HG02623 (cell line): ENCODE results near the gene NELL2.
"Not testable (repeated sequence)": the region's sequence is repeated elsewhere in the genome, so short reads cannot be mapped to it uniquely, and the experiment has no call there.

ENCODE experiments used
- ATAC-seq: cut with Tn5 transposase; IDR thresholded peaks from one replicate; pipeline ENCODE4 v1.9.1; 2021; ENCODE audit warnings: moderate library complexity; ENCODE audit not compliant: unreplicated experiment

Gene NELL2

DNA sequence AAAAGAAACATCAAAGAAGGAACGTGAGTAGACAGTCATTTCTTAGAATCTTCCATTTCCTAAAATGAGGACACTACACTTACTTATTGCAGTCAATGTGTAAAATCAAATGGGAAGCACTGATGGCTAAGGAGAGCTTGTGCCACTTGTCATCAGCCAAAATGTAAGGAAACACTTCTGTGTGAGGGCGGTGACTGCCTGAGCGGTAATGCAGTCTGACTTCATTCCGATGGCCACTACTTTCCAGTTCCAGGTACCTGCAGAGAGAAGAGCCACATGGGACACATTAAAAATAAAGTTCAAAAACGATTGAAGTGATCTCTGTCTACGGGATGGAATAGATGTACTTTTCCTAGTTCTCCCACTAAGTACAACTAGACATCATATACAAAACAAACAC, 96.3 kb downstream of the NELL2 start:
- no peak for ATAC-seq

DNA sequence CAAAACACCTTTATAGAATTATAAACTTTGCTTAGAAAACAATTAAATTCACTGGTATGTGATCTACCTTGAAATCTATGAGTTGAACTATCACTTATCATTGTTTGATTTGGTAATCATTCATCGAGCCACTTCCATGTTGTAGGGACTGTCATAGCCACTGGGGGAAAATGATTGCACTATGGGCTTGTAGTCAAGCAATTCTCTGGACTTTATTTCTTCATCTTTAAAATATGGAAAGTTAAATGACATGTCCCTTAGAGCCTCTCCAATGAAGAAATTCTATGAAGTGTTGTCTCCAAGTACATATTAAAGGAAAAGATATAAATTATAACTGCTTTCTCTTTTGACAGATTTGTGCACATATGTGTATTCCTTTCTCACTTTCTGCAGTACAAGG, 97.3 kb downstream of the NELL2 start:
- no peak for ATAC-seq

DNA sequence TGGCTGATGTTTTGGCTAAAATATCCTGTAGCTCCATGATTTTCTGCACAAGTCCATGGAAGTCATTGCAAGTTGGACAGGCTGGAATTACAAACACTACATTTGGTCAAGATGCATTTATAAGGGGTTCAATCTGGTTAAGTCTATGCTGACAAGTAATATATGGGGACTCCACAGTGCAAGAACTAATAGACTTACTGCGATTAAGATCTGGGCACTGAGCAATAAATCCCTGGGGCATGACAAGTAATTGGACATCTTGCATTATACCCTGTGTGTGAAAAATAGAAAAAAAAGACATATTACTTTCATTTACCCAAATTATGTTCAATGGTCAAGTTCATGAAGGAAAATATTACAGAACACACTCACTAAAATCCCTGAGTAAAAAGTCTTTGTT, 99.1 kb downstream of the NELL2 start:
- ATAC-seq = no peak

DNA sequence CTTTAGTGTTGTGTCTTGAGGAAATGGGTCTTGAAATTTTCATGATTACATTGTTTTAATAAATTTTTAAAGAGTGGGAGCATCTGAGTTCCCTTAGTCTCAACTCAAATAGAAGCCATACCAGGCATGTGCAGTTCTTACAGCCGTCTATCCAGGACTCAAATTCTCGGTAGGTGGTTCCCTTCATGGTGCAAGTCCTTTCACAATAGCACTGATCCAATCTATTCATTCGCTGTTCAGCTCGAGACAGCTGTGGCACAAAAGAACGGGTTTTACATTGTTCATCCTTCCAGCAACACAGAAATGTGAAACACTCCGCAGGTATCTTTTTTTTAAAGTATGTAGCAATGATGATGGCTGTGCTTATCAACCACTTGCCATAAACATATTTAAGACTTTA, 100.2 kb downstream of the NELL2 start:
- ATAC-seq = no peak

DNA sequence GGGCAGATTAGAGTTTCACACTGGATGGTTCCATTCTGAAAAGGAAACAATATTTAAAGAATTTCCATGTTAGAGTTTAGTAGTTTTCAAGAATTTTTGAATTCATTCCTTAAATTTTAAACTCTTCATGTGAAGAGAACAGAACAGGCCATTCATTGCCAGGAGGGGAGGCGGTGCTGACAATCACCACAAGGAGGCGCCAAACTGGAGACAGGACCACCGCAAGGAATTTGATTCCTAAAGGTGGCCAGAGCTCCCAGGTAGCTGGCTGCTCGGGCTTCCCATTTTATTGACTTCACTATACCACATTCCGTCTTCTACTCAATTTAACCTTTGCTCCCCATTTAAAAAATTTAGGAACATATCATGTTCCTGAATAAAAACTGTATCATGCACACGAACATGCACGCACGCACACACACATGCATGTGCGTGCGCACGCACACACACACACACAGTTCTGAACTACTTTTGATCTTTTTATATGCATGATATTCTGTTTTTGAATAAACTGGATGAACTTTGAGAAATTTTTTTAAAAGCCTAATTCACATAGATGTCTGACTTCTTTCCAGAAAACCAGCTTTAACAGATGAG, 101.2 kb downstream of the NELL2 start:
- ATAC-seq = peak; percentile 58

DNA sequence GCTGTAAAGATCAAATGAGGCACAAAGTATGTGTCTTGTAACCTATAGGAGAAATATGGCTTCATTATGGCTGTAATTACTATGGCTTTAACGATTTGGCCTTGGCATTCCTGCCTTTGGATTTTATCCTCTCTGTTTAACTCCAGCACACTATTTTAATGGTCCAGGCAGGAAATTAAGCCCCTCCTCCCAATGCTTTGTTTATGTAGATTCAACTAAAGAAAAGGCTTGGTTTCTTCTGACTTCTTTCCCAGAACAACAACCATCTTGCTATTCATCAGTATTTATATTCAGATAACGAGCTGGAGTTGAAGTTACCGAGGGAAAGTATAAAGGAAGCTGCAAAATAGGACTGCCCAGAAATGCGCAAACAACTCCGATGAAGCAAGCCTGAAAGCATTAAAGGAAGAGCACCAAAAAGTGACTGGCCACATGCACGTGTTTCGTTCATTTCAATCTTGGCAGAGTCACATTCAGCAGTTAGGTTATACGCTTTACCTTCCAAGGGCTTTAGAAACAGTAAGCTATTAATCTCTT, 104.6 kb downstream of the NELL2 start:
- ATAC-seq = no peak

DNA sequence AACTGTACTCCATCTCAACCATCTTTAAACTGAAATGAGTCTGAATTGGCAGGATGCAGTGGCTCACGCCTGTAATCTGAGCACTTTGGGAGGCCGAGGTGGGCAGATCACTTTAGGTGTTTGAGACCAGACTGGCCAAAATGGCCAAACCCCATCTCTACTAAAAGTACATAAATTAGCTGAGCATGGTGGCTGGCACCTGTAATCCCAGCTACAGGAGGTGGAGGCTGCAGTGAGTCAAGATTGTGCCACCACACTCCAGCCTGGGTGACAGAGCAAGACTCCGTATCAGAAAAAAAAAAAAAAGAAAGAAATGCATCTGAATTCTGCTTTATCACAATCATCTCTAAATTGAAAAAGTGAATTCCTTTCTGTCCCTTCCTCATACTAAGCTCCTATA, 110.3 kb downstream of the NELL2 start:
- no peak for ATAC-seq

DNA sequence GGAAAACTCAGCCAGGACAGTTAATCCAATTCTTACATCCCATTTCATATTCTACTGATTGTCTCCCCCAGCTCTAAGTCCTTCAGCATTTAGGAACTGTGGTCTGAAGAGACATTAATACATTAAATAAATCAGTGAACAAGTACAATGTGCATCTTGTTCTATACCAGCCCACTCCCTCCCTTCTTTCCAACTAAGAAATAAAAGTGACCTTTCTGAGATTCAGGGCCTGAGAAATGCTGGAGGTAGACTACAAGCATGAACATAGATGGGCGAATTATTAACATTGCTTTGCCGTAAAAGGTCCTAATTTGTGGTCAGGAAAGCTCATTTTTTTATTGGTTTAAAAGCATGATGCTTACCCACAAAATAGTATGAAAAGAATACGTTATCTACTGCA, 113.1 kb downstream of the NELL2 start:
- no peak for ATAC-seq

DNA sequence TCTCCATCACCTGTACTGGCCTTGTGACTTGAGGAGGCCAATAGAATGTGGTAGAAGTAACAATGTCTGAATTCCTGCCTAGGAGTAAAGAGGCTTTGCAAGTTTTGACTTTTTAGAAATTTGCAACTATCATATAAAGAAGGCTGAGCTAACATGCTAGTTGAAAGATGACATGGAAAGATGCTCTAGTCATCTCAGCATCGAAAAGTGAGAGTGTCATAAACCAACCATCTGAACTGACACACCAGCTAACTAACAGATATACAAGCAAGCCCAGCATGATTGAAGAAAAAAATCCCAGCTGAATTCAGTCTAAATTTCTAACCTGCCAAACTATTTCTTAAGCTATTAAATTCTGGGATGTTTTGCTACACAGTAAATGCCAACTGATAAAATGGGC, 116.8 kb downstream of the NELL2 start:
- ATAC-seq = no peak

DNA sequence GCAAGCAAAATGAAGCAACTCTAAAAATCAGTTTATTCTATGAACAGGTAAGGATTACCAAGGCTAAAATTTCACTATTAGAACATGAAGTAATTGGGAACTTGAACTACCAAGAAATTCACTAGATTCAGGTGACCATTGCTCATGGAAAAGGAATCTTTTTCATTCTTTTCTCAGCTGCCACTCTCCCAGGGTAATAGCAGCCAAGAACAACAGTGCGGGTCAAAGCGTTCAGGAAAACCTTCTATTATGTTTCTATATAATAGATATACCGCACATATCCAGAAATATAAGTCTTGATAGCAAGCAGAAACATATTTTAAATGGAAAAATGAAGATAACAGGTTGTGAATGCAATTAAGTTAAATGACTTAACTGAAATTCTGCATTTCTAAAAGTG, 125.6 kb downstream of the NELL2 start:
- ATAC-seq = no peak

DNA sequence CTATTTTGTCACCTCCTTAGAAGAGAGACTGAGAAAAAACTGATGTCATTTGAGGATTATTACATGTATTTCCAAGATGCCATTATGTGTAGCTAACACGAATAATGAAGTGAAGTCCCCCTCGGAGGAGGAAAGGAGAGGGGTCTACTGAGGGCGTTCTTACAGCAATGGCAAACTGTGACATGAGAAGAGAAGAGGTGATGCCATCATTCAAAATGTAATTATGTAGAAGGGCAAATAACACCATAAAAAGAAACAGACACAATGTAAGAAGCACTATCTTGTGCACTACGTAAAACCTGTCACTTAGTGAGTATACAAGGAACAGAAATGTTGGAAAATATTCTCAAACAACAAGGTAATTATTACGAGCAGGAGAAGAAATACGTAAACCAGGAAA, 126.5 kb downstream of the NELL2 start:
- ATAC-seq = no peak

DNA sequence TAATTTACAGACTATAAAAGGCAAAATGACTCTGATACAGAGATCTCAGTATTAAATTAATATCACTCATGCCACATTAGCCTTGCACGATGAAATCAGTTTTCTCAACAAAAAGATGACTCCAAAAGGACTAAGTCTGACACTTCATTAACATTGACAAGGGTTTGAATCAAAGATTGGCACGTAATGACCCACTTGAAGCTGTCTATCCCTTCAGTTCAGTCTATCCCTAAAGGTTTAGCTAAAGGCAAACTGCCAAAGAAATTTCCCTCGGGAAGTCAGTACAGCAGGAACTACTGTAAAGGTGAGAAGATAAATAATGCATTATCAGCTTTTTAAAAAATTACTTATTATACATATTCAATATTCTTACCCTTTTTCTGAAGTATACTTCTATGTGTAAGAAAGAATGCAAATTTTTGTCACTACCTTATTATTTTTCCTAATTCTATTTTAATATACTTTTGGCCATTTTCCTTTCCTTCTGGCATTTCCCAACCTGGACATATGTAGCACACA, 127.1 kb downstream of the NELL2 start:
- no peak for ATAC-seq

DNA sequence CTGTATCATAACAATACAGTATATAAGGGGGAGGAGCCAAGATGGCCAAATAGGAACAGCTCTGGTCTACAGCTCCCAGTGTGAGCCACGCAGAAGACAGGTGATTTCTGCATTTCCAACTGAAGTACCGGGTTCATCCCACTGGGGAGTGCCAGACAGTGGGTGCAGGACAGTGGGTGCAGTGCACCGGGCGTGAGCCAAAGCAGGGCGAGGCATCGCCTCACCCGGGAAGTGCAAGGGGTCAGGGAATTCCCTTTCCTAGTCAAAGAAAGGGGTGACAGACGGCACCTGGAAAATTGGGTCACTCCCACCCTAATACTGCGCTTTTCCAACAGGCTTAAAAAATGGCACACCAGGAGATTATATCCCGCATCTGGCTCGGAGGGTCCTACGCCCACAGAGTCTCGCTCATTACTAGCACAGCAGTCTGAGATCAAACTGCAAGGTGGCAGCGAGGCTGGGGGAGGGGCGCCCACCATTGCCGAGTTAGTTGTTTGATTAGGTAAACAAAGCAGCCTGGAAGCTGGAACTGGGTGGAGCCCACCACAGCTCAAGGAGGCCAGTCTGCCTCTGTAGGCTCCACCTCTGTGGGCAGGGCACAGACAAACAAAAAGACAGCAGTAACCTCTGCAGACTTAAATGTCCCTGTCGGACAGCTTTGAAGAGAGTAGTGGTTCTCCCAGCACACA, 134.7 kb downstream of the NELL2 start:
- ATAC-seq = not testable (repeated sequence)

DNA sequence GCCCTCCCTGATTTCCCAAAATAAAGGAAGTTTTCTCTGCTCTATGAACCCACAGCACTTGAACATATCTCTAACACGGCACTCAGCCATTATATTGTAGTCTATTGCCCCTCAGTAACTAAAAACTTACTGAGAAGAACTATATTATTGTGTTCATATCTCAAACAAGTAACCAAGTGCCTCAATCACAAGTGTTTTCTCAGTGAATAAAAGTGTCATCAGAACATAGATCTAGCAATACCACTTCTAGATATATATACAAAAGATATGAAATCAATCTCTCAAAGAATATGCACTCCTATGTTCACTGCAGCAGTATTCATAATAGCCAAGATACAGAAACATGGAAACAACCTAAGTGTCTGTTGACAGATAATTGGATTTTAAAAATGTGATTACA, 138.1 kb downstream of the NELL2 start:
- no peak for ATAC-seq

DNA sequence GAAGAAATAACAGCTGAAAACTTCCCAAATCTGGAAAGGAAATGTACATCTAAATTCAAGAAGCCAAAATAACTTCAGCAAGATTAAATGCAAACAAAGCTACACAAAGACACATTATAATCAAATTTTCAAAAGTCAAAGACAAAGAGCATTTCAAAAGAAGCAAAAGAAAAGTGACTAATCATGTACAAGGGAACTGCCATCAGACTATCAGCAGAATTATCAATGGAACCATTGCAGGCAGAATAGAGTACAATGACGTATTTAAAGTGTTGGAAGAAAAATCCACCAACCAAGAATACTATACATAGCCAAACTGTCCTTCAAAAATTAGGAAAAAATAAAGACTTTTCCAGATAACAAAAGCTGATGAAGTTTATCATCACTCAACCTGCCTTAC, 147.5 kb downstream of the NELL2 start:
- ATAC-seq = no peak

DNA sequence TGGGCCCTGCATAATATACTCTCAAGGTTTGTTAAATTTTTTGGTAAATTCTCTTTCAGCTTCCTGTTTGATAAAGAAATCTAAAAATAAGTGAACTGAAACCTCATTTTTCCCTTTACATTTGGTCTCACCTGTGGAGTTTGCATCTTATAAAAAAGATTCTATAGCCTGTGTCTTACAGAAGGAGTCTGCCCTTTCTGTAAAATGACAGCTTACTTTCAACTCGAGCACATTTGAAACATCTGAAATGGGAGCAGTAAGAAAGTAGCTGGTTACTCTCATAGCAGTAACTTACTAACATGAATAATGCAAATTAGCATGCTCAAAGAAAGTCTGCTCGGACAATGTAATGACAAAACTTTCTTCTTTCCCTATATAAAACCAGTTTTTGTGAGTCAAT, 155.8 kb downstream of the NELL2 start:
- ATAC-seq = no peak

DNA sequence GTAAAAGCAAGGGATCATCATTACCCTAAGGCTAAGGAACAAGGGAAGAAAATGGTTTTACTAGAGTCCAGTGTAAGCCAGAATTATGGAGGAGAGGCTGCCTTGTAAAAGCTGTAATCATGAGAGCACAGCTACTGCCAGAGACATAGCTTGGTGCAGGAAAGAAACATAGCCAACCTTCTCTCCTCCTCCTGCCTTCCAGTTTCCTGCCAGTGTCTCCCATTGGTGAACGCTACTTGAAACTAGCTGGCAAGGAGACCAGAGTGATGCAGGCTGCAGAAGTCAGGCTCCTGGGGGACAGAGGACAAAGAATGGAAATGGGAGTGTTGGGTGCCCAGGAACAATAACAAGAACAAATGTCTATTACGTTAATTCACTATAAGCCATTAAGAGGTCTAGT, 158.5 kb downstream of the NELL2 start:
- ATAC-seq = no peak

DNA sequence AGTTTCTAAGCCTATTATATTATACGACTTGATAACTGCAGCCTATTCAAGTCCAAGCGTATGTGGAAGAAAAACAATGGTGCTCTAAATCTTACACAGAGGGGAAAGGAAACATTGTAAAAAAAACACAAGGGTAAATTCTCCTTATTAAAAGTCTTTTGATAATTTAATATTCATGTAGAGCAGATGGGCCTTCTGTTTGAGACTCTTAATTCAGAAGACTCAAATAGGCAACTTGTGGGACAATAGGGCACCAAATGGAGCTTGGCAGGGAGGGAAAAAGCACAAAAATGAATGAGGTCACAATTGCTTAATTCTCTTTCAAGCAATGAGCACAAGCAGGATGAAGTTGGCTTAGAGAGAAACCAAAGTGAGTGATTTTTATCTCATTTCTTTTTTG, 159.4 kb downstream of the NELL2 start:
- ATAC-seq = no peak

DNA sequence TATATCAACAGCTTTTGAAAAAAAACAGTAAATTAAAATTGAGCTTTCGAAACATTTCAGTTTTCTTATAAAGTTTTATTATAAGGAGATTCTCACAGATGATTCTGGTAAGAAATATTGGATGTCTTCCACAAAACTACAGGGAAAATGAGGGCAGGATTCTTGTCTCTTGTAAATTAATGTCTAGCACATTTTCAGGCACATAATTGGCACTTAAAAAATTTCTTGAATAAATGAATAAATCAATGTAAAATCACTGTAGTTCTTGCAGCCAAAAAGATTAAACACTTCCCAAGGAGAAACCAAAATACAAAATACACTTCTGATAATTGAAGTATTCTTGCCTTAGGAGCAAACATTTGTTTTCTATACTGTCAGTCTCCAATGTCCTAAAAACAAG, 164.4 kb downstream of the NELL2 start:
- no peak for ATAC-seq

DNA sequence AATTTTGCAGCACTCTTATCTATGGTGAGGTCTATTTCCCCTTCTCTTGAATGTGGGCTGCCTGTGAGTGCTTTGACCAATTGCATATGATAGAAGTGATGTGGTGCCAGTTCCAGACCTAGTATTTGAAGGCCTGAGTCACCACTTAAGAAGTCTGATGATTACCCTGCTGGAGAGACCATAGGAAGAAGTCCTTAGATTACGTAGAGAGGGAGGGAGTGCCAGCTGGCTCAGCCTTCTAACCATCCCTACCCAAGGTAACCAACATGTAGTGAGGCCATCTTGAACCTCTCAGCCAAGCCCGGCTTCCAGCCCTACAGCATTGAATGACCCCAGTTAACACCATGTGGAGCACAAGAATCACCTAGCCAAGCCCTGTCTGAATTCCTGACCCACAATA, 166.9 kb downstream of the NELL2 start:
- ATAC-seq = no peak

DNA sequence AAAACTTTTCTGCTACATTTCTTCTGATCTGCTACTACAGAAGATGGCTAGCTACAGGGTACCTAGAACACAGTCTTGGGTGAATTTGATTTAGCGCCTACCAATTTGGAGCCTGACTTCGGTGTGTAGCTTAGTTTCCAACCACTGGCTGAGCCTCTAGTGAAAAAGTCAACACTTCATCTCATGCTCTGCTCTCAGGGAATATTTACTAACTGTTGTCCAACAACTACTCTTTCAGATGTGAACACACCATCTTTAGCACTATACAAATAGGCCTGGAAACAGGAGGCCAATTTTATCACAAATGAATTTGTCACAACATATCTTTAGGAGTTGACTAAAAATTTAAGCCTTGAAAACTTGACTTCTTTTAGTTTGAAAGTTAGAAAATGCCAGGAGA, 167.9 kb downstream of the NELL2 start:
- ATAC-seq = no peak

DNA sequence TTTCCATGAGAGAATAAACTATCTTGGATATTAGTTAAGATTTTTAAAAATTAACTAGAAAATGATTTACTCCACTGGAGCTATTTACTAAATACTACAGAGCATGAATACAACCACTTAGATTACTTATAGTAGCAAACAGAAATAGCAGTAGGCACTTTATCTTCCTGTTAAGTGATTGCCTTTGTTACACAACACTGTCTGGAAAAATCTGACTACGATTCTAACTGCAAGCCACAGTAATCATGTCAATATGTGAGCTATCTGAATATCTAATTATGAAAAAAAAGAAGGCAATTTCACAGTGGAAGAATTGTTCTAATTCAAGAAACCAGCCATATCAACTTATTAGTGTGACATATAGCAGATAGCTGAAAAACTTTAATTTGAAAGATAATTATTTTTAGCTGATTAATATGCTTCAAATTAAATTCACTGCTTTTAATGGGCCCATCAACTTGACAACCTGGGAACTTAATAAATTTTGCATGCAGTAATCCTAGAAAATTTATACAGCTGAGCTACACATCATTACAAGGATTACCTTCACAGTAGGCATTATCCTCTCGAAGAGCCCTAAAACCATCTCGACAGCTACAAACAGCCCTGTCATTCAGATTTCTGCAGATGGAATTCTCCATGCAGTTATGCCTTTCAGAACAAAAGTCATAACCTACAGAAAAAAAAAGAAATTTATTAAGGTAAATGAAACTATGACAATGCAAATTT, 172.8 kb downstream of the NELL2 start:
- ATAC-seq = no peak
